KOPT-K1 (cell line): Measurements from ENCODE around the gene ZDHHC12.

Experiments used
- H3K27ac ChIP-seq: fragments of 200-600 bp; sonication (generic); 2 replicates; pipeline ENCODE4 v1.5.1; 2016; ENCODE audit warnings: antibody characterized with exemption, mild to moderate bottlenecking, low read depth, low read length; ENCODE audit not compliant: poor library complexity, severe bottlenecking
- H3K36me3 ChIP-seq: fragments of 200-600 bp; sonication (generic); 2 replicates; pipeline ENCODE4 v1.5.1; 2017; ENCODE audit warnings: antibody characterized with exemption, mild to moderate bottlenecking, low read length, moderate library complexity; ENCODE audit not compliant: insufficient read depth
- H3K9me3 ChIP-seq: fragments of 200-600 bp; sonication (generic); 2 replicates; pipeline ENCODE4 v1.5.1; 2017; ENCODE audit warnings: antibody characterized with exemption, low read length, mild to moderate bottlenecking; ENCODE audit not compliant: insufficient read depth, poor library complexity, severe bottlenecking

ZDHHC12 gene

DNA sequence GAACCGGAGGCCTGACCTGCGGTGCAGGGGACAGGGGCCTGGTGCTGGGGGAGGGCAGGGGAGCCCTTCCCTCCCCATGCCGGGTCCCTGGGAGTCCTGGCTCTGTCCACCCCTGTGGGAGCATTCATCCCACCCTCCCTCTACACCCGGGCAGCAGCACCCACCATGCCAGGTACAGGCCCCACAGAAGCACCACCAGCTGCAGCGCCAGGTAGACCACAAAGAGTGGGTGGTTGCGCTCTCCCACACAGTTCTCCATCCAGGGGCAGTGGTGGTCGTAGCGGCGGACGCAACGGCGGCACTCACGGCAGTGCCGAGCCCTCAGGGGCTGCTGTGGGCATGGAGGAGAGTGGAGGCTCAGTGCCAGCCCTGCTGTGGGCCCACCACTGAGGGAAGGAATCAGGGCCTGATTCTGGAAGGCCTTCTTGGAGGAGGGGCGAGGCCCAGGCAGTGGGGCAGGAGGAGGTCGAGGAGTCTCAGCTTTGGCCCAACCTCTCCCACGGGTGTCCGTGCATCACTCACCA is 2.4 kb downstream of the ZDHHC12 start:
- Histone ChIP-seq H3K36me3 (peaks cover 19% of the 10 kb centered on the region; the same call in 1 of the 2 replicates), H3K27ac (no peak overlapping the region), H3K9me3 (no peaks in the 10 kb centered on the region)

DNA sequence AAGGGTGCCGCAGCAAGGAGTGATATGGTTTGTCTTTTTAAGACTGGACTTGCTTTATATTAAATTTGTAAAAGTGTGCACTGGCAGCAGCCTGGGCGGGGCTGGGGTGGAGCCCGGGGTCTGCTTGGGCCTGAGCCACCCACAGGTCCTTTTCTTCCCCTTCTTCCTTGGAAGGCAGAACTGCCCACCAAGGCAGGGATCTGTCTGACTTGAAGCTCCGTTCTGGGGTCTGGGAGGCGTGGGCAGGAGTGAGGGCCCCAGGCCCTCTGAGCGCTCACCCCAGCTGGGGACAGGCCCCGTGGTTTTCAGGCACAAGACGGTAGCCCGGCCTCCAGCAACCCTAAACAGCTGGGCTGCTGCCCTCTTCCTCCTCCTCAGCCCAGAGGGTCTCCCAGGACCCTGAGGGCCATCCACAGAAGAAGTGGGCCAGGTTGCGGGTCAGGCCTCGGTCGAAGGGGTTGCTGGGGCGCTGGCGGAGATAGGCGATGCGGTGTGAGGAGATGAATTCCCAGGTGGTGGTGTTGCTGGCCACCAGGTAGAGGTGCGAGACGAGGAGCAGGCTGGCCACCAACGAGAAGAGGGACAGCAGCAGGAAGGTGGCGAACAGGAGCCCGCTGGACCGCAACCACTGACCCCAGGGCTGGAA is 3.0 kb downstream of the ZDHHC12 start:
- Histone ChIP-seq H3K9me3 (no peaks in the 10 kb centered on the region), H3K27ac (no peak overlapping the region), H3K36me3 (peaks cover 19% of the 10 kb centered on the region; the same call in 1 of the 2 replicates)

- H3K36me3 ChIP-seq, result peaks cover 19% of the 10 kb centered on the region; the same call in 1 of the 2 replicates
- H3K27ac ChIP-seq, result no peak overlapping the region
- no peaks in the 10 kb centered on the region for H3K9me3 ChIP-seq
These were observed 3.9 kb downstream of the ZDHHC12 start for GRCh38 chr9:128719919-128720605.

GRCh38 chr9:128718475-128718874 is 5.5 kb downstream of the ZDHHC12 start:
- H3K36me3 ChIP-seq, result peaks cover 19% of the 10 kb centered on the region; the same call in 1 of the 2 replicates

GRCh38 chr9:128718047-128718446 is 5.9 kb downstream of the ZDHHC12 start:
- Histone ChIP-seq H3K36me3 (peaks cover 19% of the 10 kb centered on the region; the same call in 1 of the 2 replicates), H3K27ac (no peak overlapping the region), H3K9me3 (no peaks in the 10 kb centered on the region)

More at GRCh38 chr9:128718475-128718874, 5.5 kb downstream of the ZDHHC12 start:
- Histone ChIP-seq H3K27ac (no peak overlapping the region), H3K9me3 (no peaks in the 10 kb centered on the region)

- H3K27ac ChIP-seq, result no peak overlapping the region
- H3K36me3 ChIP-seq, result peaks cover 19% of the 10 kb centered on the region; the same call in 1 of the 2 replicates
- H3K9me3 ChIP-seq, result no peaks in the 10 kb centered on the region
These were observed 7.2 kb downstream of the ZDHHC12 start for GRCh38 chr9:128716581-128717254.

DNA sequence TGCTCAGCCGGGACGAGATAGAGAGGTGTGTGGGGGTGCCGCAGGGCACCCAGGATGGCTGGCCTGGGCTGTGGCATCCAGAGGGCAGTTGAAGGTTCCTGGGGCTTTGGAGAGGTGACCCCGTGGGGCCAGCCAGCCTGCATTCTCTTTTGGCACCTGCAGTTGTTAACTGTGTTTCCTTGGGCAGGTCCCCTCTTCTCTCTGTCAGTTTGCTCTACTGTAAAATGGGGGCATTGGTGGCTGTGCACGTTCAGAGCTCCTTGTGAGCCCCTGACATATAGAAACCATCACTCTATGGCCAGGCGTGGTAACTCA is 8.5 kb downstream of the ZDHHC12 start:
- Histone ChIP-seq H3K9me3 (no peaks in the 10 kb centered on the region), H3K27ac (no peak overlapping the region), H3K36me3 (peaks cover 7% of the 10 kb centered on the region; the same call in 1 of the 2 replicates)

DNA sequence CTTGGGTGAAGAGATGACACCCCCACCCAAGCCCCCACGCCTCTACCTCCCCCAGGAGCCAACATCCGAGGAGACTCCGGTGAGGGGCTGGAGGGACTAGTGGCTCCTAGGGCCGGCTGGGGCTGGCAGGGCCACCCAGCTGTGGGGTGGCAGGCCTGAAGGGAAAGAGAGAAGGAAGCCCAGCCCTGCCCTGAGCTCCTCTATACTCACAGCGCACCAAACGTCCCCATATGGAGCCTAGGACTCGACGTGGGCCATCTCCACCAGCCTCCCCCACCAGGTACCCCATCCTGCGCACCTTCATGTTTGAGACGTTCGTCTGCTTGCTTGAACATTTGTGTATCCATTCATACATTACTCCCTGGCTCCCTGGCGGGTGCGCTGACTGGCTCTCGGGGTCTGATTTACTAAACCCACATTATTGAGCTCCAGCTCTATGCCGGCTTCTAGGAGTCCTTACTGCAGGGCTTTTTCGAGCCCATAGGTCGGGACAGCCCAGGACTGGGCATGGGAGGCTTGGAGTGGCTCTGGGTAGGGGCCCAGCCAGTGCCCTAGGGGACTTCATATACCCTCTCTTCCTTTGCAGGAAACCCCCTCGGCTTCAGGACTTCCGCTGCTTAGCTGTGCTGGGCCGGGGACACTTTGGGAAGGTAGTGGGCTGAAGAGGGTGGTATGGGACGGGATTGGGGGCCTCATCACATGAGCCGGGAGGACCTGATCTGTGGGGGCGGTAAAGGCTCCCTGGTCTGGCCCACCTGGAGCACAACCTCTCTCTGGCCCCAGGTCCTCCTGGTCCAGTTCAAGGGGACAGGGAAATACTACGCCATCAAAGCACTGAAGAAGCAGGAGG is 9.1 kb downstream of the ZDHHC12 start:
- Histone ChIP-seq H3K27ac (no peak overlapping the region), H3K36me3 (peaks cover under 1% of the 10 kb centered on the region; the same call in 1 of the 2 replicates), H3K9me3 (no peaks in the 10 kb centered on the region)

DNA sequence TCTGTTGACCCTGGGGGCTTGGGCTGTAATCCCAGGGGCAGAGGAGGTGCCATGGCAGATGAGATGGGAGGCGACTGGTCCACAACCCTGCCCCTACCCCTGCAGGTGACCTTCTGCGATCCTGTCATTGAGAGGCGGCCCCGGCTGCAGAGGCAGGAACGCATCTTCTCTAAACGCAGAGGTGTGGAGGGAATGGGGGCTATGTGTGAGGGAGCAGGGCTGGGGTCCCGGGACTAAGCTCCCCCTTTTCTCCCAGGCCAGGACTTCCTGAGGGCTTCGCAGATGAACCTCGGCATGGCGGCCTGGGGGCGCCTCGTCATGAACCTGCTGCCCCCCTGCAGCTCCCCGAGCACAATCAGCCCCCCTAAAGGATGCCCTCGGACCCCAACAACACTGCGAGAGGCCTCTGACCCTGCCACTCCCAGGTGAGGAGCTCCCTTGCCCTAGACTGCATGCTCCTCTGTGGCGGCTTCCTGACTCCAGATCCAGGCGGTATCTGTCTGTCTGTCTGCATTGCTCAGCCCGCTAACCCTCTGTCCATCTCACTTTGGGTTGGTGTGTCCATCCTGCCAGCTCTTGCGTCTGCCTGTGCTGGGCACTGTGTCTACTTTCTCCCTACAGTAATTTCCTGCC is 9.9 kb downstream of the ZDHHC12 start:
- H3K9me3 ChIP-seq, result no peaks in the 10 kb centered on the region
- H3K36me3 ChIP-seq, result no peaks in the 10 kb centered on the region
- no peak overlapping the region for H3K27ac ChIP-seq

DNA sequence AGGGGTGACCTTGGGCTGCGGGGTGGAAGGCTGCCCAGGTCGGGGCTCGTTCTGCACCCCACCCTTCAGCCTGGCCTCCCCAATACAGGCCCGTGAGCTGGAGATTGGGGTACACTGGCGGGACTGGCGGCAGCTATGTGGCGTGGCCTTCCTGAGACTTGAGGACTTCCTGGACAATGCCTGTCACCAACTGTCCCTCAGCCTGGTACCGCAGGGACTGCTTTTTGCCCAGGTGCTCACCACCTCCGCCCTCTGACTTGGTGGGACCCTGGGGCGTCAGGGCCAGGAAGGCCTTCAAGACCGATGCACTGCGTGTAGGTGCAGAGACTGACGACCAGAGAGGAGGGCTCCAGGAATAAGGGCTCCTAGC is 10.5 kb downstream of the ZDHHC12 start:
- Histone ChIP-seq H3K9me3 (no peaks in the 10 kb centered on the region), H3K36me3 (no peaks in the 10 kb centered on the region), H3K27ac (no peak overlapping the region)

- no peaks in the 10 kb centered on the region for H3K9me3 ChIP-seq
- H3K27ac ChIP-seq, result no peak overlapping the region
- no peaks in the 10 kb centered on the region for H3K36me3 ChIP-seq
These were observed 11.2 kb downstream of the ZDHHC12 start for GRCh38 chr9:128712451-128713410.

GRCh38 chr9:128707446-128707845 is 16.5 kb downstream of the ZDHHC12 start:
- Histone ChIP-seq H3K36me3 (no peaks in the 10 kb centered on the region), H3K27ac (no peak overlapping the region), H3K9me3 (no peaks in the 10 kb centered on the region)

DNA sequence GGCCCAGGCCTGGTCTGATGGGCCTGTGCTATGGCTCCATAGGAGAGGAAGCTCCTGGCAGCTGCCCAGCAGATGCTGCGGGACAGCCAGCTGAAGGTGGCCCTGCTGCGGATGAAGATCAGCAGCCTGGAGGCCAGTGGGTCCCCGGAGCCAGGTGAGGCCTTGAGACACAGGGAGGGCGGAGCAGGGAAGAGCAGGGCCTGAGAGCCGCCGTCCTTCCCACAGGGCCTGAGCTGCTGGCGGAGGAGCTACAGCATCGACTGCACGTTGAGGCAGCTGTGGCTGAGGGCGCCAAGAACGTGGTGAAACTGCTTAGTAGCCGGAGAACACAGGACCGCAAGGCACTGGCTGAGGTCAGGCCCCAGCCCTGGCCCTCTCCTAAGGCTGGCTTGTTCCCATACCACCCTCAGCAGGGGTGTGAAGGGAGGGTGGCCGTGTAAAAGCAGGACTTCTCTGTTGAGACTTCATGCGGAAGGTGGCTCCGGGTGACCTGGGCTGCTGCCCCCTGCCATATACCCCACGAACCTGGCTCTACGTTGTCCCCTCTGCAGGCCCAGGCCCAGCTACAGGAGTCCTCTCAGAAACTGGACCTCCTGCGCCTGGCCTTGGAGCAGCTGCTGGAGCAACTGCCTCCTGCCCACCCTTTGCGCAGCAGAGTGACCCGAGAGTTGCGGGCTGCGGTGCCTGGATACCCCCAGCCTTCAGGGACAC is 17.1 kb downstream of the ZDHHC12 start:
- no peak overlapping the region for H3K27ac ChIP-seq
- H3K9me3 ChIP-seq, result no peaks in the 10 kb centered on the region
- no peaks in the 10 kb centered on the region for H3K36me3 ChIP-seq
